K562 (cell line): ENCODE data around the gene TLE4. TPM values are rescaled to one million over a fixed set of nuclear protein-coding genes. Genes with fewer than 3 reads are reported as not detected.

Experiments used
- FOXP4 ChIP-seq: sonication (generic); formaldehyde crosslinking; IDR thresholded peaks from 2 replicates; pipeline ENCODE4 v1.8.0; 2022; ENCODE audit warnings: mild to moderate bottlenecking, missing genetic modification reagents, borderline replicate concordance
- HMBOX1 ChIP-seq: sonication (generic); IDR thresholded peaks from 2 replicates; pipeline ENCODE4 v1.6.1; 2016
- LARP7 ChIP-seq: fragments of 450-650 bp; IDR thresholded peaks from 2 replicates; pipeline ENCODE4 v1.6.1; 2016
- NKRF ChIP-seq: fragments of 450-650 bp; IDR thresholded peaks from 2 replicates; pipeline ENCODE4 v1.6.1; 2016; ENCODE audit warnings: borderline replicate concordance
- TCF7 ChIP-seq: sonication (generic); IDR thresholded peaks from 2 replicates; pipeline ENCODE4 v1.6.1; 2016; ENCODE audit warnings: antibody characterized with exemption, borderline replicate concordance
- polyA plus RNA-seq, 8 experiments: library from polyadenylated mRNA; depleted of rRNA in 4 of 8; stranded (reverse) in 5 of 8; unstranded in 3 of 8; fragments of >200 nt; fragmentation: Nextera tagmentation in 2 of 8; fragmentation: Illumina TruSeq in 1 of 8; extraction: Ambion mirVana in 2 of 8; extraction: Trizol in 1 of 8; gene quantifications; 2 replicates each; pipeline versions ENCODE4 v1.2.1 to v1.2.3, GENCODE V29; 2011 to 2014; ENCODE audit warnings: inconsistent platforms in 1 of 8, missing spikeins in 1 of 8
- total RNA-seq, 7 experiments: library from RNA; depleted of rRNA in 6 of 7; stranded (reverse); fragments of >200 nt in 6 of 7; fragmentation: Illumina TruSeq in 2 of 7; extraction: Trizol in 2 of 7; gene quantifications; 2 replicates each; pipeline versions ENCODE4 v1.2.1 to v1.2.3, GENCODE V29; 2011 to 2021; ENCODE audit warnings: low replicate concordance in 1 of 7
- TF ChIP-seq, protein P1 (sequence below): fragments of 250-450 bp; sonication (Bioruptor Pico); IDR thresholded peaks from 2 replicates; pipeline ENCODE4 v1.8.0; 2021; ENCODE audit warnings: moderate library complexity, mild to moderate bottlenecking, inconsistent platforms

TLE4 gene
- total and polyA plus RNA-seq, 9 of the 15 experiments (the other 6 are each of a cell fraction or from before 2014, with no cell fraction given): 1.1 to 8.8 (median 5.7) TPM

DNA sequence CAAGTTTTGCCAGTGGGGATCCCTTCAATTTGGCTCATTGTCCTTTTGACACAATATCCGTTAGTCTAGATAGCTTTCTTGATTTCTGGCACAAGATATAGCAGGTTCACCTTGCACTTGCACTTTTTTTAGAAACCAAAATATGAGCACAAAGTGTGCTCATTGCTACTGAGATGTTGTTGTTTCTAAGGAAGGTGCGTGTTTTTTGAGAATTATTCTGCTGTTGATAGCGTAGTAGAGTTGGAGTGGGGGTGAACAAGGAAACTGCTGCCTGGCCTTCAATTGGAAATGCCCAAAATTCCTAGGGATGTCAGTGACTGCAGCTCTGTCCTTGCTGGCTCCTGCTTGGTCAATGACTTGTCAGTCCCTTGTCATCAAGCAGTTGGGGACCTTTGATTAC lies 73.3 kb downstream of the TLE4 start (continued):
- TF ChIP-seq FOXP4 (CRISPR knock-in tag) (no peak), LARP7 (no peak), HMBOX1 (no peak), TCF7 (no peak), NKRF (no peak)
- TF ChIP-seq, protein P1, sequence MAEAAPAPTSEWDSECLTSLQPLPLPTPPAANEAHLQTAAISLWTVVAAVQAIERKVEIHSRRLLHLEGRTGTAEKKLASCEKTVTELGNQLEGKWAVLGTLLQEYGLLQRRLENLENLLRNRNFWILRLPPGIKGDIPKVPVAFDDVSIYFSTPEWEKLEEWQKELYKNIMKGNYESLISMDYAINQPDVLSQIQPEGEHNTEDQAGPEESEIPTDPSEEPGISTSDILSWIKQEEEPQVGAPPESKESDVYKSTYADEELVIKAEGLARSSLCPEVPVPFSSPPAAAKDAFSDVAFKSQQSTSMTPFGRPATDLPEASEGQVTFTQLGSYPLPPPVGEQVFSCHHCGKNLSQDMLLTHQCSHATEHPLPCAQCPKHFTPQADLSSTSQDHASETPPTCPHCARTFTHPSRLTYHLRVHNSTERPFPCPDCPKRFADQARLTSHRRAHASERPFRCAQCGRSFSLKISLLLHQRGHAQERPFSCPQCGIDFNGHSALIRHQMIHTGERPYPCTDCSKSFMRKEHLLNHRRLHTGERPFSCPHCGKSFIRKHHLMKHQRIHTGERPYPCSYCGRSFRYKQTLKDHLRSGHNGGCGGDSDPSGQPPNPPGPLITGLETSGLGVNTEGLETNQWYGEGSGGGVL: no peak
